T-helper 1 cell treated with Interleukin-12 subunit alpha and Interleukin-12 subunit beta and Interleukin-4 antibody, amounts not matched to agents 30 μg/mL and 1 μg/mL, for 36 hours (primary cell): ENCODE data around the gene OPRL1.

Source experiments
- H3K27ac Mint-ChIP-seq: one replicate; pipeline ENCODE4 v1.8.0; 2021; ENCODE audit warnings: mild to moderate bottlenecking, mixed read lengths
- H3K27me3 Mint-ChIP-seq: one replicate; pipeline ENCODE4 v1.8.0; 2021; ENCODE audit warnings: low read depth, mixed read lengths
- H3K36me3 Mint-ChIP-seq: one replicate; pipeline ENCODE4 v1.8.0; 2021; ENCODE audit warnings: low read depth, mixed read lengths
- H3K4me1 Mint-ChIP-seq: one replicate; pipeline ENCODE4 v1.8.0; 2021; ENCODE audit warnings: low read depth, mixed read lengths
- H3K4me3 Mint-ChIP-seq: one replicate; pipeline ENCODE4 v1.8.0; 2021; ENCODE audit warnings: mild to moderate bottlenecking, moderate library complexity, mixed read lengths
- H3K9me3 Mint-ChIP-seq: one replicate; pipeline ENCODE4 v1.8.0; 2021; ENCODE audit warnings: mixed read lengths

OPRL1 gene

GRCh38 chr20:64143018-64143801, 63.3 kb downstream of the OPRL1 start:
- Mint-ChIP-seq H3K27me3 (peaks cover 3% of the 10 kb centered on the region), H3K36me3 (peaks cover 2% of the 10 kb centered on the region), H3K27ac (no peak overlapping the region), H3K9me3 (peaks cover 22% of the 10 kb centered on the region), H3K4me3 (no peak overlapping the region), H3K4me1 (no peaks in the 10 kb centered on the region)

- H3K36me3 Mint-ChIP-seq, result peaks cover 2% of the 10 kb centered on the region
- no peak overlapping the region for H3K4me3 Mint-ChIP-seq
- no peak overlapping the region for H3K27ac Mint-ChIP-seq
- H3K9me3 Mint-ChIP-seq, result peaks cover 22% of the 10 kb centered on the region
- peaks cover 3% of the 10 kb centered on the region for H3K27me3 Mint-ChIP-seq
- H3K4me1 Mint-ChIP-seq, result no peaks in the 10 kb centered on the region
Measured at GRCh38 chr20:64144144-64144912, 64.4 kb downstream of the OPRL1 start.

GRCh38 chr20:64145458-64146300, 65.8 kb downstream of the OPRL1 start:
- peaks cover 2% of the 10 kb centered on the region for H3K36me3 Mint-ChIP-seq
- H3K27me3 Mint-ChIP-seq, result peaks cover 3% of the 10 kb centered on the region
- H3K27ac Mint-ChIP-seq, result no peak overlapping the region
- H3K9me3 Mint-ChIP-seq, result peaks cover 22% of the 10 kb centered on the region
- no peak overlapping the region for H3K4me3 Mint-ChIP-seq
- no peaks in the 10 kb centered on the region for H3K4me1 Mint-ChIP-seq

- peaks cover 3% of the 10 kb centered on the region for H3K27me3 Mint-ChIP-seq
- H3K36me3 Mint-ChIP-seq, result peaks cover 2% of the 10 kb centered on the region
- no peaks in the 10 kb centered on the region for H3K4me1 Mint-ChIP-seq
- no peak overlapping the region for H3K4me3 Mint-ChIP-seq
- H3K27ac Mint-ChIP-seq, result no peak overlapping the region
- peaks cover 22% of the 10 kb centered on the region for H3K9me3 Mint-ChIP-seq
Measured at GRCh38 chr20:64146301-64146935, 66.5 kb downstream of the OPRL1 start.

- H3K36me3 Mint-ChIP-seq, result peaks cover 2% of the 10 kb centered on the region
- H3K9me3 Mint-ChIP-seq, result peaks cover 22% of the 10 kb centered on the region
- peaks cover 3% of the 10 kb centered on the region for H3K27me3 Mint-ChIP-seq
- H3K4me3 Mint-ChIP-seq, result no peak overlapping the region
- H3K27ac Mint-ChIP-seq, result no peak overlapping the region
- no peaks in the 10 kb centered on the region for H3K4me1 Mint-ChIP-seq
Measured at GRCh38 chr20:64146936-64147477, 67.1 kb downstream of the OPRL1 start.

- Mint-ChIP-seq H3K4me1 (no peaks in the 10 kb centered on the region), H3K9me3 (peaks cover 20% of the 10 kb centered on the region), H3K27ac (no peak overlapping the region), H3K27me3 (no peaks in the 10 kb centered on the region), H3K36me3 (peaks cover 2% of the 10 kb centered on the region), H3K4me3 (no peak overlapping the region)
Measured at GRCh38 chr20:64148581-64148980, 68.7 kb downstream of the OPRL1 start.

- Mint-ChIP-seq H3K36me3 (peaks cover 2% of the 10 kb centered on the region), H3K4me3 (no peak overlapping the region), H3K9me3 (peaks cover 15% of the 10 kb centered on the region), H3K4me1 (no peaks in the 10 kb centered on the region), H3K27ac (no peak overlapping the region), H3K27me3 (no peaks in the 10 kb centered on the region)
Measured at GRCh38 chr20:64149141-64149540, 69.3 kb downstream of the OPRL1 start.

GRCh38 chr20:64149809-64150560, 70.1 kb downstream of the OPRL1 start:
- H3K27ac Mint-ChIP-seq, result no peak overlapping the region
- no peaks in the 10 kb centered on the region for H3K4me1 Mint-ChIP-seq
- peaks cover 6% of the 10 kb centered on the region for H3K9me3 Mint-ChIP-seq
- no peak overlapping the region for H3K4me3 Mint-ChIP-seq
- H3K36me3 Mint-ChIP-seq, result no peaks in the 10 kb centered on the region
- H3K27me3 Mint-ChIP-seq, result no peaks in the 10 kb centered on the region
